ENCODE results near the gene ATP11C. TPM values are rescaled to one million over a fixed set of nuclear protein-coding genes. Genes with fewer than 3 reads are reported as not detected.

Gene ATP11C
- total and polyA plus RNA-seq, 2 experiments from 2014 or later: 44.0 to 90.7 TPM

- TF ChIP-seq ZNF462 (CRISPR knock-in tag; IDR thresholded peaks at IDR 0.05): no peak
- TF ChIP-seq POLR2AphosphoS5 (IDR thresholded peaks at IDR 0.05; ENCODE audit: low read depth): no peak
- no peak for TF ChIP-seq ZNF114 (CRISPR knock-in tag; IDR thresholded peaks at IDR 0.05)
- no peak for TF ChIP-seq CTCF (conservative IDR thresholded peaks at IDR 0.05; ENCODE audit: low read depth in 2 of 2)
- no peak for TF ChIP-seq ZNF331 (CRISPR knock-in tag; IDR thresholded peaks at IDR 0.05; ENCODE audit: low read depth)
- TF ChIP-seq JUNB (IDR thresholded peaks at IDR 0.05; ENCODE audit: unreplicated experiment): no peak
- no peak for TF ChIP-seq NANOG (IDR thresholded peaks at IDR 0.05; ENCODE audit: borderline replicate concordance)
- no peak for TF ChIP-seq EZH2phosphoT487 (IDR thresholded peaks at IDR 0.05; ENCODE audit: unreplicated experiment)
These were observed 117.1 kb downstream of the ATP11C start (continued) for GRCh38 chrX:139815771-139816170.

All from GM23338 (cell line).